GM21576 (cell line): Measurements from ENCODE around the gene TMPRSS13.

ENCODE experiments used
- ATAC-seq: cut with Tn5 transposase; IDR thresholded peaks from one replicate; pipeline ENCODE4 v1.9.1; 2021; ENCODE audit warnings: mild to moderate bottlenecking, moderate library complexity; ENCODE audit not compliant: unreplicated experiment

Gene TMPRSS13

GRCh38 chr11:117860139-117860538, 69.1 kb downstream of the TMPRSS13 start:
- ATAC-seq: no peak

- ATAC-seq: no peak
These were observed 69.6 kb downstream of the TMPRSS13 start for GRCh38 chr11:117859488-117860112.

GRCh38 chr11:117859061-117859460, 70.1 kb downstream of the TMPRSS13 start:
- ATAC-seq: no peak

- ATAC-seq: no peak
These were observed 71.3 kb downstream of the TMPRSS13 start for GRCh38 chr11:117857734-117858414.

- ATAC-seq: no peak
These were observed 73.1 kb downstream of the TMPRSS13 start for GRCh38 chr11:117855912-117856651.

GRCh38 chr11:117855186-117855845, 73.9 kb downstream of the TMPRSS13 start:
- no peak for ATAC-seq

GRCh38 chr11:117852309-117852708, 76.9 kb downstream of the TMPRSS13 start:
- ATAC-seq: no peak

GRCh38 chr11:117851852-117852251, 77.3 kb downstream of the TMPRSS13 start:
- ATAC-seq: no peak

- ATAC-seq: no peak
These were observed 78.1 kb downstream of the TMPRSS13 start for GRCh38 chr11:117851106-117851505.
